Adrenal gland (tissue), 12 donors: Measurements from ENCODE around the gene AKT3. TPM values are rescaled to one million over a fixed set of nuclear protein-coding genes. Genes with fewer than 3 reads are reported as not detected.

ENCODE experiments used
- DNase-seq, 7 donors: peaks; one replicate each; pipeline ENCODE4 v3.0.0-alpha.2; 2019 to 2020
- H3K27ac ChIP-seq, 5 donors: fragments of 200-600 bp; sonication (generic) in 4 of 5; 1 replicate in 3 of 5; 2 replicates in 2 of 5; pipeline versions ENCODE4 v1.5.1 to v1.8.0; 2016 to 2020; ENCODE audit warnings: mild to moderate bottlenecking in 1 of 5
- H3K27me3 ChIP-seq: fragments of 200-600 bp; 2 replicates; pipeline ENCODE4 v1.8.0; 2021
- H3K36me3 ChIP-seq, 2 donors: fragments of 200-600 bp; replicated peaks in 1 of 2; 1 replicate in 1 of 2; 2 replicates in 1 of 2; pipeline versions ENCODE4 v1.5.1 to v1.8.0; 2018 to 2022
- H3K4me1 ChIP-seq, 2 donors: fragments of 200-600 bp; replicated peaks in 1 of 2; 1 replicate in 1 of 2; 2 replicates in 1 of 2; pipeline versions ENCODE4 v1.5.1 to v1.8.0; 2018 to 2021
- H3K4me3 ChIP-seq, 4 donors: fragments of 200-600 bp; sonication (generic) in 3 of 4; one replicate each; pipeline ENCODE4 v1.5.1; 2016 to 2018
- H3K9me3 ChIP-seq, 3 donors: fragments of 200-600 bp; sonication (generic) in 1 of 3; replicated peaks in 1 of 3; 1 replicate in 2 of 3; 2 replicates in 1 of 3; pipeline versions ENCODE4 v1.5.1 to v1.8.0; 2016 to 2021
- CTCF ChIP-seq, 6 experiments: fragments of 450-650 bp in 4 of 6; fragments of 200-600 bp in 2 of 6; sonication (generic) in 1 of 6; IDR thresholded peaks; 1 replicate in 5 of 6; 2 replicates in 1 of 6; pipeline versions ENCODE4 v1.5.1 to v1.8.0; 2016 to 2021; ENCODE audit warnings: antibody characterized with exemption in 6 of 6, mild to moderate bottlenecking in 2 of 6, moderate library complexity in 1 of 6
- POLR2A ChIP-seq, 2 donors: fragments of 450-650 bp; IDR thresholded peaks; one replicate each; pipeline ENCODE4 v1.6.1; 2017; ENCODE audit warnings: antibody characterized with exemption in 2 of 2, mild to moderate bottlenecking in 2 of 2, moderate library complexity in 1 of 2
- WGBS, 4 donors: extraction: QIAGEN DNeasy Blood & Tissue Kit in 2 of 4; methylation state at CpG; one replicate each; pipeline versions ENCODE4 v1.1.5 to v1.1.7; 2013 to 2017; 5-methylcytosine and 5-hydroxymethylcytosine counted together
- intact Hi-C, 2 donors: fragments of 100-400 bp; cut with DNase I; formaldehyde crosslinking; loops; one replicate each; pipeline versions ENCODE4 v1.14.1 to v1.15.0; 2022 to 2023
- polyA plus RNA-seq, 3 donors: library from polyadenylated mRNA; stranded (reverse); fragments of 200-250 nt in 2 of 3; fragments of 350-450 nt in 1 of 3; fragmentation: Illumina TruSeq in 1 of 3; extraction: RNeasy Lipid Tissue Mini Kit (QIAGEN cat#74804) in 1 of 3; gene quantifications; one replicate each; pipeline ENCODE4 v1.2.3, GENCODE V29; 2013 to 2014
- total RNA-seq, 9 donors: library from RNA; depleted of rRNA in 4 of 9; stranded (reverse); fragments of >200 nt in 4 of 9; fragments of 120-200 nt in 1 of 9; fragmentation: NEBNext Ultra II Directional in 1 of 9; extraction: Animal tissue kit (Norgen Biotek cat#: 25700) in 1 of 9; gene quantifications; one replicate each; pipeline versions ENCODE4 v1.1.0 to v1.2.4, GENCODE V29; 2013 to 2023
- donor health status: healthy with polysubstance abuse.
- donor health status: Bipolar disorder and iron deficiency.
- donor health status: DM: yes; HTN: yes; CAD: no.
- donor health status: DM: no; HTN: no; CAD: no.
- donor health status: DM: no; HTN: no; CAD: no.
- donor health status: DM: yes; HTN: yes; CAD: no.

Gene AKT3
- total and polyA plus RNA-seq, 12 donors: 11.4 to 82.3 (median 32.4) TPM

GRCh38 chr1:243725846-243726245 is 124.2 kb downstream of the AKT3 start:
- Histone ChIP-seq H3K9me3 (peaks cover 0 to 4% (median 0%) of the 10 kb centered on the region in 3 donors), H3K4me1 (peaks cover 9 to 16% of the 10 kb centered on the region in 2 donors), H3K36me3 (no peaks in the 10 kb centered on the region), H3K4me3 (no peak overlapping the region), H3K27ac (no peak overlapping the region), H3K27me3 (no peaks in the 10 kb centered on the region)
- DNase-seq: no peak
- TF ChIP-seq POLR2A (IDR thresholded peaks at IDR 0.05) (no peak), CTCF (IDR thresholded peaks at IDR 0.05) (no peak)
- WGBS, 4 donors: 92 to 97% (median 96%) methylated on average over 3 of the region's 3 CpGs
- intact Hi-C loops: no loop called here

GRCh38 chr1:243725075-243725474 is 125.0 kb downstream of the AKT3 start:
- Histone ChIP-seq H3K4me1 (peaks cover 9 to 16% of the 10 kb centered on the region in 2 donors), H3K36me3 (no peaks in the 10 kb centered on the region), H3K27ac (no peak overlapping the region), H3K9me3 (peaks cover 0 to 4% (median 0%) of the 10 kb centered on the region in 3 donors), H3K4me3 (no peak overlapping the region), H3K27me3 (no peaks in the 10 kb centered on the region)
- 75 to 88% (median 79%) methylated on average over 3 of the region's 3 CpGs for WGBS, 4 donors
- DNase-seq: no peak
- intact Hi-C loops: no loop called here
- no peak for TF ChIP-seq CTCF (IDR thresholded peaks at IDR 0.05)
- TF ChIP-seq POLR2A (IDR thresholded peaks at IDR 0.05): no peak

- H3K4me1 ChIP-seq: peaks cover 9 to 16% of the 10 kb centered on the region in 2 donors
- intact Hi-C loops: no loop called here
- no peaks in the 10 kb centered on the region for H3K36me3 ChIP-seq
- DNase-seq: no peak
- no peak overlapping the region for H3K4me3 ChIP-seq
- H3K27ac ChIP-seq: no peak overlapping the region
- peaks cover 0 to 4% (median 0%) of the 10 kb centered on the region in 3 donors for H3K9me3 ChIP-seq
- TF ChIP-seq CTCF (IDR thresholded peaks at IDR 0.05) (no peak), POLR2A (IDR thresholded peaks at IDR 0.05) (no peak)
- no peaks in the 10 kb centered on the region for H3K27me3 ChIP-seq
- 74 to 84% (median 80%) methylated on average over 3 of the region's 3 CpGs for WGBS, 4 donors
Measured at GRCh38 chr1:243723458-243724043, 126.5 kb downstream of the AKT3 start.

- H3K4me1 ChIP-seq: peaks cover 9 to 16% of the 10 kb centered on the region in 2 donors
Measured at GRCh38 chr1:243723050-243723449, 127.0 kb downstream of the AKT3 start.

More at GRCh38 chr1:243723050-243723449, 127.0 kb downstream of the AKT3 start:
- H3K36me3 ChIP-seq: no peaks in the 10 kb centered on the region
- 85 to 92% (median 88%) methylated on average over 3 of the region's 3 CpGs for WGBS, 4 donors
- no peak overlapping the region for H3K4me3 ChIP-seq
- TF ChIP-seq POLR2A (IDR thresholded peaks at IDR 0.05) (no peak), CTCF (IDR thresholded peaks at IDR 0.05) (no peak)
- intact Hi-C loops: no loop called here
- H3K27me3 ChIP-seq: no peaks in the 10 kb centered on the region
- no peak overlapping the region for H3K27ac ChIP-seq
- DNase-seq: no peak
- peaks cover 0 to 4% (median 0%) of the 10 kb centered on the region in 3 donors for H3K9me3 ChIP-seq
